GM19240 (cell line): Measurements from ENCODE around the gene DEDD2.

Source experiments
- DNase-seq: peaks from one replicate; pipeline ENCODE4 v3.0.0; 2011; ENCODE audit warnings: low spot score; ENCODE audit not compliant: insufficient read length

DEDD2 gene

DNA sequence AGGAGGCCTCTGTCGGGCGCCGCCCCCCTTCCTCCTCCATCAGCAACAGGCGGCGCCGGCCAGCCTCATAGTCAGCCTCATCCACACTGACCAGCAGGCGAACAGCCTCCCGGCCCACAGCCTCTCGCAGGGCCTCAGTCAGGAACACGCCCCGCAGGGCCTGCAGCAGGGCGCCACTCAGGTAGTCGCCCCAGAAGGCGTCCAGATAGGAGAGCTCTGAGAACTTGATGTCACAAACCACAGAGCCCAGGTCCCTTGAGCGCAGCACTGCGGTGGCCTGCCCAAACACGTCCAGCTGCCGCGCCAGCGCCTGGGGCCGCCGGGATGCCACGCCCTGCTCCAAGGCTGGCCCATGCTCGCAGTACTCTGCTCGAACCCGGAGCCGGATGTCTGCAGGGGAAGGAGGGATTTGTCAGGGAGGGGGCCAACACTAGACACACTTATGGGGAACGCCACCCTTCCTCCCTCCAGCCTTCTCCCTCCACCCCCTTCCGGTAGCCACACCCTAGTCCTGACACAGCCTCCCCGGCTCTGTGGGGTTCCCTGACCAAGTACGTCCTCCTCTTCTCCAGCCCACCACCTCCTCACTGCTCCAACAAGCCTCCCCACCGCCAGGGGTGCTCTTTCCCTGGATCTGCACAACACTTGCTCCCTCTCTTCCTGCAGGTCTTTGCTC is 17.9 kb downstream of the DEDD2 start:
- peak; percentile 85 for DNase-seq

DNA sequence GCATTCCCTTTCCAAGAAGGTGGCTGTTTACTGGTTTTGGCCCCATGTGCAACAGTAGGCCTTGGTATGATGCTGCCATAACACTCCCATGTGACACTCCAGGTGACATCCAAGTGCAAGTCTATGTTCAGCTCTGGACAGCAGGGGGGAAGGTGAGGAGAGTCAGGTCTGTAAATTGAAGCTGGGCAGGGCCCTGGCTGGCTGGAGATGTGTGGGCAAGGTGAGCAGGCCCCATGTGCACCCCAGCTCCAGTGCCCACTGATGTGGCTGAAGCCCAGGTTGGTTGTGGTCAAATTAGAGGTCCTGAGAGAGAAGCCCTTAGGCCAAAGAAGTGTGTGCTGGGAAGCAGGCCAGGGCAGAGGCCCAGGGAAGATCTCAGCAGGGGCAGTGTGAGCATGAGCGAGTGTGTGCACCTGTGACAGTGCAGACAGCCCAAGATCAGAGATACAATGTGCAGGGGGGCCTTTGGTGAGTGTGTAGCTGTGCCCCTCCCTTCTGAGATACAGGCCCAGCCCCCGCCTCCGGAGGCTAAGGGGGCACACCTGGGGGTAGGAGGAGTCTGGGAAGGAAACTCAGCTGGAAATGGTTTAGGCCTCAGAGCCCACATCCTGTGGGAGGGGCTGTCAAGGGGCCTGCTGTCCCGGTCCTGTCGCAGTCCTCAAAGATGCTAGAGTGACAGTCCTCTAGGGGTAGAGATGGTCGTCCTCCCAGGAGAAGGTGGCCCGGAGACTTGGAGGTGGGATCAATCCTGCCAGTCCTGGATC is 18.6 kb downstream of the DEDD2 start:
- DNase-seq = peak; percentile 75

DNA sequence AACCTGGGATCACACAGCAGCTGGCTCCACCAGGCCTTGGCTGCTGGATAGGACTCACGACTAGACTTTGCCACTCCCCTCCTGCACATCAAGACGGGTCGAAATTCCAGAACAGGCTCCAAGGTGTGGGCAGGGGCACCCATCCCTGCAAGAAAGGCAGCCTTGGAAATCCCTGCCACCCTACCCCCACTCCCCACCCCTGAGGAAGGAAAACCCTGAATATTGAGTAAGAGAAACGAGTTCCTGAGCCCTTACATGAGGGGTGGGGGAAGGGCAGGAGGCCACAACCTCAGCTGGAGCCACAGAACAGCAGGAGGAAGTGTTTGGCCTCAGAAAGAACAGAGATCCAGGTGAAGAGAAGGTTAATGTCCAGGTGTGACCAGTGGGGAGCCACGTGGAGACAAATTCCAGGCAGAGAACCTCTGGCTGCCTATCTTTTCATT is 20.1 kb downstream of the DEDD2 start:
- DNase-seq = no peak

DNA sequence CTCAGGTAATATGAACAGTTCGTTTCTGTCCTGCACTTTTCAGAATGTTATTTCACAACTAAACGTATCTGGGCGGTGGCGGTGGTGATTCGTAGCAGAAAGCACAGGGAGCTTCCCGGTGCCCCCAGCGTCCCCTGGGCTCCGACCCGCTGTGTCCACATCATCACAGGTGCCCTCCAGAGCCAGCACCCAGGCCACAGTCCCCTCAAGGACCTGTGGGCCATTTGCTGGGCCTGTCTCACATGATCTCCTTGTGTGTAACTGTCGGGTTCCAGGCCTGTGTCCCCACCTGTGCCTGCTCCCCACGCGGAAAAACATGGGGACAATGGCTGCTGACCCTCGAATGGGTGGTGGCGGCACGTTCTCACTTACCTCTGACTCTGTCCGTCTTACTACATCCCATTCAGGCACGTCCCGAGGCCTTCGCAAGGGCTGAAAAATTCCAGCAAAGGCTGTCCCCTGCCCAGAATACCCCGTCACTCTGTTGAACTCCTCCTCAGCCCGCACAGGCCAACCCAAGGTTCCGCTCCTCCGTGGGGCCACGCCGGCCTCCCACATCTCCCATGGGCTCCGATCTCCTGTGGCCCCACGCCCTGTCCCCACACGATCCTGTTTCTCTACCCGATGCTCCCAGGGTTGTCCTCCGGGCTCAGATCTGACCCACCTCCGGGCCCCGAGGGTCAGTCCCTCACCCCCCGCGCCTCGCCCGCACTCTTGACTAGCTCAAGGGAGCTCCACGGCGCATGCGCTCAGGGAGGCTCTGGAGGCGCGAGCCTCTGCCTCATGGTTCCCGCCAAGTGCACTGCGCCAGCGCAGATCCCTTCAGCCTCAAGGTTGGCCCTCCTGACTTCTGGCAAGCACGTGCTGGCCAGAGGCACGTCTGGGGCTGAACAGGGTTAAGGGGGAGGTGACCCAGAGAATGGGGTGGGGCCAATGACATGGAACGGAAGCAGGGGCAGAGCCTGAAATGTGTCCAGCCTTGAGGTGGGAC is 21.2 kb downstream of the DEDD2 start:
- no peak for DNase-seq

DNA sequence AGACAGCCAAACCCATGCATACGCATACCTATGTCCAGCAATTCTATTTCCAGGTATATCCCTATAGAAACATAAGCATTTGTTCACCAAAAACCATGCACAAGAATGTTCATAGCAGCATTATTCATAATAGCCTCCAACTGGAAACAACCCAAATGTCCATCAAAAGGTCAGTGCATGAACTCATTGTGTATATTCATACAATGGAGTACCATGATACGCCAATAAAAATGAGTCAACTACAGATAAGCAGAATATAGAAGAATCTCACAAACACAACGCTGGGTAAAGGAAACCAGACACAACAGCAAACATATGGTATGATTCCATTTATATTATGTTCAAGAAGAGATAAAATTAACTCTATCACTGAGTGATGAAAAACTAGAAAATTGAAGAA is 23.8 kb downstream of the DEDD2 start:
- DNase-seq = no peak

DNA sequence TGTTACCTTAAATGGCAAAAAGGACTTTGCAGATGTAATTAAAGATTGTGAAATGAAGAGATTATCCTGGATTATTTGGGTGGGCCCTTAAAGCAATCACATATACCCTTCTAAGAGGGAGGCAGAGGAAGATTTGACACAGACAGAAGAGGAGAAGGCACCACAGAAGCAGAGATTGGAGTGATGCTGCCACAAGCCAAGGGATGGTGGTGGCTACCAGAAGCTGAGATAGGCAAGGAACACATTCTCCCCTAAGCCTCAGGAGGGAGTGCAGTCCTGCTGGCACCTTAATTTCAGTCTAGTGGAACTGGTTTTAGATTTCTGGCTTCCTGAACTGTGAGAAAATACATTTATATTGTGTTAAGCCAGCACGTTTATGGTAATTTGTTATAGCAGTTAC is 24.2 kb downstream of the DEDD2 start:
- DNase-seq = no peak

DNA sequence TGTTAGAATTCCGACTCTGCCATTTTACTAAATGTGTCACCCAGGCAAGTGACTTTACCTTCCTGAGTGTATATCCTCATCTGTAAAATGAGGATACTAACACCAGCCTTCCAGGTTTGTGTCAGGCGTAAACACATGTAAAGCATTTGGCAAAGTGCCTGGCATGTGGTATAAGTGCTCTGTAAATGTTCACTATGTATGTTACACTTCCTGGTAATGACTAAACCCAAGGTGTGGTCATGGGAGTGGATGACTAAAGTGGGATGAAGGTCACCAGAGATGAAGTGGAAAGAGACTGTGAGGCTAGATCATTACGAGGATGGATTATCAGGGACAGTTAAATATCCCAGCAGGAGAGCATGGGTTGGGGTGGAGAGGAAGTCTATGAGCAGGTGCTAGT is 25.6 kb downstream of the DEDD2 start:
- no peak for DNase-seq

DNA sequence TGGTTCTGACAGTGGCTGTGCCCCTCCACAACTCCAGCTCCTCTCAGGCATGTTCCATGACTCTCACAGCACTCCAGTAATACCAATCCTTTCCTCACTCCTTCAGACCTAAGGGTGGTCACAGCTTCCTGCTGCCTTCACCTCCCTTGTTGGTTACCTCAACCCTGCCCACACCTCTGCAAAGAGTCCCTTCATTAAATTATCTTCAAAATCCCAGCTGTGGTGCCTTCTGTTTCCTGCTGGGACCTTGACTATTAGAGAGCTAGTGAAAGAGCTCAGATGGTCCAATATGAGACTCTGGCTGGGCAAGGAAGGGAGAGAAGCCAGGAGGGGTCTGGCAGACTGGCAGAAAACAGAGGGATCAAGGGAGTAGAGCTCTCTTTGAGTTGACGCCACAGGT is 26.1 kb downstream of the DEDD2 start:
- no peak for DNase-seq

DNA sequence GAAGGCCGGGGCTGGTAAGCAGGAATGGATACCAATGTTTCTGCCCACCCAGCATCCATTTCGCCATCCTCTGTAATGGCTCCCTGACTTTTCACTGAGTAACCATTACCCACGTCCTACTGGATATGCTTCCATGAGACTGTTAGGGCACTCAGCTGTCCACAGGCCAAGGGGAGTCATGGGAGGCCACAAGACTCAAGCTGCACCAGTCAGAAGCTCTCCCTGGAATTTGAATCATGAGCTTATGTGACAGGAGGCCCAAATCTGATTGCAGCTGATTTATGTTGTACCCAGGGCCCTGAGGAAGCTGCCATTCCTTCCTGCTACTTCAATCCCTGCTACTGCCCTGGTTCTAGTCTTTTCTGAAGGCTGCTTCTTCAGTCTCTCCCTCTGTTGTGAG is 28.3 kb downstream of the DEDD2 start:
- no peak for DNase-seq

DNA sequence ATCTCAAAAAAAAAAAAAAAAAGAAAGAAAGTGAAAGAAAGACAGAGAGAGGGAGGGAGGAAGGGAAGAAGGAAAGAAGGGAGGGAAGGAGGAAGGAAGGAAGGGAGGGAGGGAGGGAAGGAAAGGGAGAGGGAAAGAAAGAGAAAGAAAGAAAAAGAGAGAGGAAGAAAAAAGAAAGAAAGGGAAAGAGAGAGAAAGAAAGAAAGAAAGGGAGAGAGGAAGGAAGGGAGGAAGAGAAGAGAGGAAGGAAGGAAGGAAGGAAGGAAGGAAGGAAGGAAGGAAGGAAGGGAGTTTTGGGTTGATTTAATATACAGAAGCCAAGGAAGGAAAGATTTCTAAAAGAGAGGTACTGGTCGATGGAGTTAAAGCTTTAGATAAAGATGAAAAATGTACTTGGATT is 28.8 kb downstream of the DEDD2 start:
- no peak for DNase-seq

DNA sequence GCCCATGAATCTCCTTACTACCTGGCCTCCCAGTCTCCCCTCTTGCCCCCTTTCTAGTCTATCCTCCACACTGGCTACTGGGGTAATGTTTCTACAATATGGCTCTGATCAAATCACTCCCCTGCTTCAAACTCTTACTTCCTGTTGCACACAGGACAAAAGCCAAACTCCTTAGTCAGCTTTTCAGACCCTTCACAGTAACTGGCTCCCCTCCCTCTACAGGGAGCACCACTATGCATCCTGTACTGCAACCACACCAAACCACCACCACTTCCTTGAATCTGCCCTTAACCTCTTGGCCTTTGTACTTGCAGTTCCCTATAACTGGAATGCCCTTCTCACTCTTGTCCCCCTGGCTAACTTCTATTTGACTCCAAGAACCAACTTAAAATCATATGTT is 32.2 kb downstream of the DEDD2 start:
- no peak for DNase-seq

DNA sequence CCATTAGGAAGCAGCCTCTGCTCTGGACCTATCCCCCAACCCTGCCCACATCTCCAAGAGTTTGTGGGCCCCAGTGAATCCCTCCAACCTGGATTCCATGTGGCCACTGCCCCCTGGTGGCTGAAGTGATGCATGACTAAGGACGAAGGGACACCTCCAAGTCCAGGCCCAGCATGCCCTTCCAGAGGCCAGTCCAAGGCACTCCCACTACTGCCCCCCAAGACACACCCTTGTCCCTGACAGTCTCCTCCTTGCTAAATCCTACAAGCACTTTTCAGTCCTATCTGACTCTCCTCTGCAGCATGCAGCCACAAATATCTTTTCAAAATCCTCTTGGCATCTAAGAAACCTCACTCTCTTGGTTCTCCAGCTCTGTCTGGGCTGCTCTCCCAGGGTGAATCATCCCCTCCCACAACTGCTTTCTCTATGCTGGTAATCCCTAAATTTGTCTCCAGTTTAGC is 33.0 kb downstream of the DEDD2 start:
- DNase-seq = peak; percentile 71

DNA sequence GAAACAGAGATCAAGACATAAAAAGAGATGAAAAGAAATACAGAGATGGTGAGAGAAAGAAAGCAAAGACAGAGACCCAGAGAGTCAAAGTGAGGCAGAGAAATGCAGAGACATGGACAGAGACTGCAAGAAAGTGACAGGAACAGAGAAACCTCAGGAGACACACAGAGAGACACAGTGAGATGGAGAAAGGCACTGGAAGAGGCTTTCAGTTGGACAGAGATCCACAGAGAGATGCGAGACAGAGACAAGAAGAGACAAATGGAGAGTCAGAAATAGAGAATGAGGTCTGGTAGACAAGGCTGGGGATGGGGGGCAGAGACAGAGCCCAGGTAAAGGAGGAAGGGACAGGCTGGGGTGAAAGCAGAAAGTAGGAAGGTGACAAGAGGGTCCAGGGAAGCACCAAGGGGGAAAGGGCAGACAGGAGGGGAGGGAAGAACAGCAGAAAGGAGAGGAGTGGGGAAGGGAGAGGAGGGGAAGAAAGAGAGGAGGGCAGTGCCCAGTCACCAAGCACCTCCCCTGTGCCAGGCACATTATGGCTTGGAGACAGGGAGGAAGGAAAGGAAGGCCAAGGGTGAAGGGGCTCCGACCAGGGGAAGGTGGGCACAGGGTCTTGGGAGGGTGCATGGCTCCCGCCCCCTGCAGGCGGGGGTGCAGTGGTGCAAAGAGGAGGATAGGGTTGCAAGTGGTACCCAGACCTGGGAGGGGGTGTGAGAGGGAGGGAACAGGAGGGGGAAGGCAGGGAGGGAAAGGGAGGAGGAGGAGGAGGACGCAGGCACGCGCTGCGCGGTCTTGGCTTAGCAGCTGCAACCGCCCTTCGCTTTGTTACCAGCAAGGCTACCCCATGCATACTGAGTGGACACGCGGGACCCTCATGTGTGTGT is 38.4 kb downstream of the DEDD2 start:
- no peak for DNase-seq

DNA sequence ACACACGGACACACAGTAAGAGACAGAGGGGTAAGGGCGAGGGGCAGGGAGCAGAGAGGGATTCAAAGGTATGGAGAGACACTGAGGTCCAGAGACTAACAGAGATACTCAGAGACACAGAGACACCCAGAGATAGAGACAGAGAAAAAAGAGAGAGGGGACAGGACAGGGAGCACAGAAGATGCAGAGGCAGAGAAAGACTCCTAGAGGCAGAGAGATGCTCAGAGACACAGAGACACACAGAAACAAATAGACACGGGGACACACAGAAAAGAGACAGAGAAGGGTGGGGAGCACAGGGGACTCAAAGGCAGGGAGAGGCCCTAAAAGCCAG is 39.8 kb downstream of the DEDD2 start:
- DNase-seq = no peak

DNA sequence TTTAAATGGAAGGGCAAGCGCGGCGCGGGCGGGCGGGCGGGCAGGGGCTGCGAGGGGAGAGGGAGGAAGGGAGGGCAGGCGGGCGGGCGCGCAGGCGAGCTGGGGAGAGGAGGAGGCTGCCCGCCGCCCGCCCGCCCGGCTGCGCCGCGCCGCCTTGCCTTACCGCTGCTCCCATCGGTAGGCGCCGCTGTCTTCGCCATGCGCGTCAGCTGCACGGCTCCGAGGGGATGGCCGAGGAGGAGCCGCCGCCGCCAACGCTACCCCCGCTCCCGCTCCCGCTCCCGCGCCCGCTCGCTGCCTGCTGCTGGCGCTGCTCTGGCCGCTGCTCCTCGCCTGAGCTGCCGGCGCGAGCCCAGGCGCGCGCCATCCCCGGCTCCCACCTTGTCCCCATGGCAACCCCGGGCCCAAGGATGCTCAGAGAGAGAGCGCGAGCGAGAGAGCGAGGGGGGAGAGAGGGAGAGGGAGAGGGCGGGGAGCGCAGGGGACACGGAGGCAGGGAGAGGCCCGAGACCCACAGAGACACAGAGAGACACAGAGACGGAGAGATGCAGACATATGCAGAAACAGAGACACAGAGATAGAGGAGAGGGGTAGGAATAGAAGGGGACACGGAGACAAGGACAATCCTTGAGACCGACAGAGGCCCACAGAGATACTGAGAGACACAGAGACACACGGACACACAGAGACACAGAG is 40.3 kb downstream of the DEDD2 start:
- DNase-seq = peak; percentile 43

DNA sequence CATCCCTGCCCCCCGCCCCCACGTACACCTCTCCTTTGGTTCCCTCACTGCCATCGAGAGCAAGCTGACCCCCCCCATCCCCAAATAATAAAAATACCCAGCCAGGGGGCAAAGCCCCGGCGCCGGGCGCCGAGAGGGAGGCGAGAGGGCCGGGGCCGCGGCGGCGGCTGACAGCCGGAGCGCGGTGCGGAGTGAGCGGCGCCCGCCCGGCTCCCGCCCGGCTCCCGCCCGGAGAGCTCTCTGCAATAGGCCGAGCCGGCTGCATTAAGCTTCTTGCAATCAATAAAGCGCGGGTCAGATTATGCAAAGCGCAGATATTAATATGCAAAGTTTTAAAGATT is 40.9 kb downstream of the DEDD2 start:
- DNase-seq = no peak

DNA sequence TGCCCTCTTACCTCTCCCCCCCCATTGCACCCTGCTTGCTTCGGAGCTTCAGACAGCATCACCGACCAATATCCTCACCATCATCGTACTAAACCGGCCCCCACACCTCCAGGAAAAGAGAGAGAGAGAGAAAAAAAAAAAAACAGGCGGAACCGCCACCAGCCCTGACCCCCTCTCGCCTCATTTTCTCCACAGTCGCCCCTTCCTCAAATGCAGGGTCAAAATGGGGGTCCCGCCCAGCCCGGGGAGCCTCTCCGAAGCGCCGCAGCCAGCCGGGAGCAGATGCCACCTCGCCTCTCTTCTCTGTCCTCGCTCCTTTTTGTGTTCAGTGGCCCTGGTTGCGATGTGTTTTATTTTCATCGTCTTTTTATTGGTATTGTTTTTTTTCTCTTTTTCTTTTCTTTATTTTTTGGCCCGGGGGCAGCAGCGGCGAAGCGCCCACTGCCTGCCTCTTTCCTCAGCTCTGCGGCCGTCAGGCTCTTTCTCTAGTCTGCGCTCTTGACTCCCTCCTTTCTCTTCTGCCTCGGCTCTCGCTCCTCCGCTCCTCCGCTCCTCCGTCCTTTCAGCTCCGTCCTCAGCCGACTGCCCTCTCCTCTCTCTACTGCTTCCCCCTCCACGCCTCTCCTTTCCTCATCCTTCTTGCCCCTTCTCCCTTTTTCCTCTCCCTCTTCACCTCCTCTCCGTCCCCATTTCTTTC is 41.4 kb downstream of the DEDD2 start:
- DNase-seq = no peak

DNA sequence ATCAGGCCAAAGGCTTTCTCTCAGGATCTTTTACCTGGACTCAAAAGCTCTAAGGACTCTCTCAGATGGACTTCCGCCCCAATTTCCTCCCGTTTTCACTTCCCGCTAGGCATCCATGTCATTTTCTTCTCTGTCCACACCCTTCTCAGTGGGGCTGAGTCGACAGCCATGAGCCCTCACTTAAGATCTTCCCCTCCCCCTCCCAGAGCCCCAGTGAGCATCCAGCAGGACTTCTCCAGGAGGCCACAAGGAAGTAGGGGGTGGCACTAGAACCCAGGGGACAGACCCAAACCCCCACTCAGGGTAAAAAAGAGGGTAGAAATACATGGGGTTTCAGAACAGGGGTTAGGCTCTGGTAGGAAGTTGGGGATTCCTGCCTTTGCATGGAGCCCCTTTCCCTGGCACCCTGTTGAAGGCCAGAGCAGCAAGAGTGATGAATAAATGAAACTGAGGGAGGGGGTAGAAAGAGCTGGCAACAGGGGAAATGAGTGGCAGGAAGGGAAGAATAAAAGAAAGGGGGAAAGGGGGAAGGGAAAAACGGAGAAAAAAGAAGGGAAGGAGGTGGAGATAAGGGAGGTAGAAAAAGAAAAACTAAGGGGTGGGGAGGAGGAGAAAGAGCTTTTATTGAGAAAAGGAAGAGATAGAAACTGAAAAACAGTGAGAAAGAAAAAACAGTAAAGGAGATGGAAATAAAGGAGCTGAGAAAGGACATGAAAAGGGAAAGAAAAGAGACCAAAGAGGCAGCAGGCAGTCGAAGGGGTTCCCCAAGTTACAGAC is 42.3 kb downstream of the DEDD2 start:
- no peak for DNase-seq

DNA sequence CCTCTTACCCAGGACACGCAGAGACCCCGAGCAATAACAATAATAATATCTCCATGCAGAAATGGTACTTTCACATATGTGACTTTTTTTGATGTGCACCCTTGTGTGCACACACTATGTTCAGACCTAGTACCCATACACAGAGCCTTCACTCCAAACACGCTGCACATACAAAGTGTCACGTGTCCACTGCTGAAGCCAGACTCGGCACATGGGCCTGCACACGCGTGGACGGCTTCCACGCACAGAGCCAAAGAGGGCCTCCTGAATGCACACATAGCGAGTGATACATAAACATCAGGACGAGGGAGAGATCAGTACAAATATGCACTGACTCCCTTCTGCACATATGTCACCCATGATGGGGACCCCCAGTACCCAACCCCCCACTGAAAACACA is 43.3 kb downstream of the DEDD2 start:
- no peak for DNase-seq
